ENCODE measurements around the gene MNAT1. TPM values are rescaled to one million over a fixed set of nuclear protein-coding genes. Genes with fewer than 3 reads are reported as not detected.
"Not testable (repeated sequence)": the region's sequence is repeated elsewhere in the genome, so short reads cannot be mapped to it uniquely, and the experiment has no call there.

MNAT1 gene
- total and polyA plus RNA-seq, 4 donors: 27.3 to 80.6 (median 52.9) TPM

GRCh38 chr14:60819575-60819974 is 85.0 kb downstream of the MNAT1 start:
- Histone ChIP-seq H3K4me1 (ENCODE audit: control insufficient read depth, insufficient read depth, low read length) (no peaks in the 10 kb centered on the region), H3K36me3 (ENCODE audit: control insufficient read depth, insufficient read depth, low read length) (no peaks in the 10 kb centered on the region), H3K27ac (ENCODE audit: low read depth, low read length) (no peak overlapping the region), H3K9me3 (ENCODE audit: control insufficient read depth, insufficient read depth, low read length) (no peaks in the 10 kb centered on the region), H3K27me3 (ENCODE audit: control insufficient read depth, insufficient read depth, low read length) (no peaks in the 10 kb centered on the region), H3K4me3 (ENCODE audit: low read depth, low read length) (no peak overlapping the region)
- WGBS (ENCODE audit: insufficient coverage): 100% methylated on average over 1 of the region's 4 CpGs
- no peak for DNase-seq (ENCODE audit: low read depth in 4 of 6, low spot score in 6 of 6)

- H3K27ac ChIP-seq (ENCODE audit: low read depth, low read length): no peak overlapping the region
- WGBS (ENCODE audit: insufficient coverage): 93% methylated on average over 5 of the region's 5 CpGs
- DNase-seq (ENCODE audit: low read depth in 4 of 6, low spot score in 6 of 6): no peak
Measured at GRCh38 chr14:60838601-60839000, 104.0 kb downstream of the MNAT1 start.

GRCh38 chr14:60839057-60839456 is 104.5 kb downstream of the MNAT1 start:
- Histone ChIP-seq H3K9me3 (ENCODE audit: control insufficient read depth, insufficient read depth, low read length) (no peaks in the 10 kb centered on the region), H3K4me3 (ENCODE audit: low read depth, low read length) (no peak overlapping the region), H3K36me3 (ENCODE audit: control insufficient read depth, insufficient read depth, low read length) (peaks cover 27% of the 10 kb centered on the region), H3K27ac (ENCODE audit: low read depth, low read length) (no peak overlapping the region), H3K4me1 (ENCODE audit: control insufficient read depth, insufficient read depth, low read length) (no peaks in the 10 kb centered on the region), H3K27me3 (ENCODE audit: control insufficient read depth, insufficient read depth, low read length) (no peaks in the 10 kb centered on the region)
- no peak for DNase-seq (ENCODE audit: low read depth in 4 of 6, low spot score in 6 of 6)
- WGBS (ENCODE audit: insufficient coverage): 54% methylated on average over 2 of the region's 2 CpGs

More at GRCh38 chr14:60838601-60839000, 104.0 kb downstream of the MNAT1 start:
- Histone ChIP-seq H3K27me3 (ENCODE audit: control insufficient read depth, insufficient read depth, low read length) (no peaks in the 10 kb centered on the region), H3K4me1 (ENCODE audit: control insufficient read depth, insufficient read depth, low read length) (no peaks in the 10 kb centered on the region), H3K9me3 (ENCODE audit: control insufficient read depth, insufficient read depth, low read length) (no peaks in the 10 kb centered on the region), H3K4me3 (ENCODE audit: low read depth, low read length) (no peak overlapping the region), H3K36me3 (ENCODE audit: control insufficient read depth, insufficient read depth, low read length) (peaks cover 27% of the 10 kb centered on the region)

GRCh38 chr14:60839657-60840056 is 105.1 kb downstream of the MNAT1 start:
- H3K27me3 ChIP-seq (ENCODE audit: control insufficient read depth, insufficient read depth, low read length): no peaks in the 10 kb centered on the region
- H3K4me1 ChIP-seq (ENCODE audit: control insufficient read depth, insufficient read depth, low read length): no peaks in the 10 kb centered on the region
- 85% methylated on average over 7 of the region's 11 CpGs for WGBS (ENCODE audit: insufficient coverage)
- H3K4me3 ChIP-seq (ENCODE audit: low read depth, low read length): no peak overlapping the region
- peak in 3 of 6 donors; percentile 3 to 51 (median 16) for DNase-seq (ENCODE audit: low read depth in 4 of 6, low spot score in 6 of 6)
- H3K36me3 ChIP-seq (ENCODE audit: control insufficient read depth, insufficient read depth, low read length): peaks cover 27% of the 10 kb centered on the region
- no peak overlapping the region for H3K27ac ChIP-seq (ENCODE audit: low read depth, low read length)
- H3K9me3 ChIP-seq (ENCODE audit: control insufficient read depth, insufficient read depth, low read length): no peaks in the 10 kb centered on the region

DNA sequence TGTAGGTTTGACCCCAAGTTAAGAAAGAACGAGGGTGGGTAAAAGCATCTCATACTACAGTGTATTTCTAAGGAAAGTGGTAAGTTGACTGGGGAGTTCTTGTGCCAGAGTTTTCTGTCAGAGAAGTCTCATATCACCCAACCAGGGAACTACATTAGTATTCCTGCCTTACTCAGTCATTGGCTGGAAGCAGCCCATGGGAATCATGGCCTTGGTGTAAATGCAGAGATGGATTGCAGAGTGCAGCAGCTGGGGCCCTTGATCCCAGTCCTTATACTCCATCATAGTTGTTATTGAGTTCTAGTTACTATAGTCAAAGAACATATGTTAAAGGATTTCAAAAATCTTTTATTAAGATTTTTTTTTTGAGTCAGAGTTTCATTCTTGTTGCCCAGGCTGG is 105.8 kb downstream of the MNAT1 start:
- Histone ChIP-seq H3K4me3 (ENCODE audit: low read depth, low read length) (no peak overlapping the region), H3K36me3 (ENCODE audit: control insufficient read depth, insufficient read depth, low read length) (peaks cover 27% of the 10 kb centered on the region), H3K27ac (ENCODE audit: low read depth, low read length) (no peak overlapping the region), H3K27me3 (ENCODE audit: control insufficient read depth, insufficient read depth, low read length) (no peaks in the 10 kb centered on the region), H3K4me1 (ENCODE audit: control insufficient read depth, insufficient read depth, low read length) (no peaks in the 10 kb centered on the region), H3K9me3 (ENCODE audit: control insufficient read depth, insufficient read depth, low read length) (no peaks in the 10 kb centered on the region)
- WGBS (ENCODE audit: insufficient coverage): no CpG with 5 or more reads among the region's 1 CpG
- DNase-seq (ENCODE audit: low read depth in 4 of 6, low spot score in 6 of 6): no peak

DNA sequence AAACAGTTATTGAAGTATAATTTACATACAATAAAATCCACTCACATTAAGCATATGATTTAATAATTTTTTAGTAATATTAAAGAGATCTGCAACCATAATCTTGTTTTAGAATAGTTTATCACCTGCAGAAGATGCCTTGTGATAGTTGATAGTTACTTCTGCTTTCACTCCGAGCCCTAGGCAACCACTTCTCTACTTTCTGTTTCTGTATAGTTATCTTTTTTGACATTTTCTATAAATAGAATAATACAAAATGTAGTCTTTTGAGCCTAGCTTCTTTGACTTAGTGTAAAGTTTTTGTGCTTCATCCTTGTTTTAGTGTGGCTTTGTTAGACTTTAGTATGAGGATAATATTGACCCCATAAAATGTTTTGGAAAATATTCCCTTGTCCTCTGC is 111.0 kb downstream of the MNAT1 start:
- no CpG with 5 or more reads among the region's 1 CpG for WGBS (ENCODE audit: insufficient coverage)
- Histone ChIP-seq H3K9me3 (ENCODE audit: control insufficient read depth, insufficient read depth, low read length) (peaks cover 4% of the 10 kb centered on the region), H3K4me1 (ENCODE audit: control insufficient read depth, insufficient read depth, low read length) (no peaks in the 10 kb centered on the region), H3K4me3 (ENCODE audit: low read depth, low read length) (no peak overlapping the region), H3K36me3 (ENCODE audit: control insufficient read depth, insufficient read depth, low read length) (no peaks in the 10 kb centered on the region), H3K27ac (ENCODE audit: low read depth, low read length) (no peak overlapping the region), H3K27me3 (ENCODE audit: control insufficient read depth, insufficient read depth, low read length) (no peaks in the 10 kb centered on the region)
- no peak for DNase-seq (ENCODE audit: low read depth in 4 of 6, low spot score in 6 of 6)

GRCh38 chr14:60848066-60848465 is 113.5 kb downstream of the MNAT1 start:
- DNase-seq (ENCODE audit: low read depth in 4 of 6, low spot score in 6 of 6): no peak
- 100% methylated on average over 1 of the region's 2 CpGs for WGBS (ENCODE audit: insufficient coverage)
- H3K36me3 ChIP-seq (ENCODE audit: control insufficient read depth, insufficient read depth, low read length): no peaks in the 10 kb centered on the region
- H3K27ac ChIP-seq (ENCODE audit: low read depth, low read length): no peak overlapping the region
- H3K9me3 ChIP-seq (ENCODE audit: control insufficient read depth, insufficient read depth, low read length): peaks cover 4% of the 10 kb centered on the region
- H3K4me1 ChIP-seq (ENCODE audit: control insufficient read depth, insufficient read depth, low read length): no peaks in the 10 kb centered on the region
- no peaks in the 10 kb centered on the region for H3K27me3 ChIP-seq (ENCODE audit: control insufficient read depth, insufficient read depth, low read length)
- no peak overlapping the region for H3K4me3 ChIP-seq (ENCODE audit: low read depth, low read length)

GRCh38 chr14:60851692-60852091 is 117.1 kb downstream of the MNAT1 start:
- H3K27ac ChIP-seq (ENCODE audit: low read depth, low read length); H3K9me3 ChIP-seq (ENCODE audit: control insufficient read depth, insufficient read depth, low read length); H3K4me3 ChIP-seq (ENCODE audit: low read depth, low read length); DNase-seq (ENCODE audit: low read depth in 4 of 6, low spot score in 6 of 6); H3K27me3 ChIP-seq (ENCODE audit: control insufficient read depth, insufficient read depth, low read length); H3K36me3 ChIP-seq (ENCODE audit: control insufficient read depth, insufficient read depth, low read length); H3K4me1 ChIP-seq (ENCODE audit: control insufficient read depth, insufficient read depth, low read length): not testable (repeated sequence)
- no CpG with 5 or more reads among the region's 5 CpGs for WGBS (ENCODE audit: insufficient coverage)

DNA sequence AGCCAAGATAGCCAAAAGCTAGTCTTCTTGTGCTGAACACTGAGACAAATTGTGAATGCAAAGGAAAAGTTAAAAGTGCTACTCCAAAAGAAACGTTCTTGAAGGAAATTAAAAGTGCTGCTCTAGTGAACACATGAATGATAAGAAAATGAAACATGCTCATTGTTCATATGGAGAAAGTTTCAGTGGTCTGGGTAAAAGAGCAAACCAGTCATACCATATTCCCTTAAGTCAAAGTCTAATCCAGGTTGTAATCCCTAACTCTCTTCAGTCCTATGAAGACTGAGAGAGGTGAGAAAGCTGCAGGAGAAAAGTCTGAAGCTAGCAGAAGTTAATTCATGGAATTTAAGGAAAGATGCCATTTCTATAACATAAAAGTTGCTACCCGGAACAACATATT is 121.5 kb downstream of the MNAT1 start:
- H3K4me1 ChIP-seq (ENCODE audit: control insufficient read depth, insufficient read depth, low read length): no peaks in the 10 kb centered on the region
- H3K27me3 ChIP-seq (ENCODE audit: control insufficient read depth, insufficient read depth, low read length): no peaks in the 10 kb centered on the region
- H3K4me3 ChIP-seq (ENCODE audit: low read depth, low read length): no peak overlapping the region
- no CpG with 5 or more reads among the region's 2 CpGs for WGBS (ENCODE audit: insufficient coverage)
- DNase-seq (ENCODE audit: low read depth in 4 of 6, low spot score in 6 of 6): no peak
- peaks cover 5% of the 10 kb centered on the region for H3K36me3 ChIP-seq (ENCODE audit: control insufficient read depth, insufficient read depth, low read length)
- H3K27ac ChIP-seq (ENCODE audit: low read depth, low read length): no peak overlapping the region
- peaks cover 4% of the 10 kb centered on the region for H3K9me3 ChIP-seq (ENCODE audit: control insufficient read depth, insufficient read depth, low read length)

DNA sequence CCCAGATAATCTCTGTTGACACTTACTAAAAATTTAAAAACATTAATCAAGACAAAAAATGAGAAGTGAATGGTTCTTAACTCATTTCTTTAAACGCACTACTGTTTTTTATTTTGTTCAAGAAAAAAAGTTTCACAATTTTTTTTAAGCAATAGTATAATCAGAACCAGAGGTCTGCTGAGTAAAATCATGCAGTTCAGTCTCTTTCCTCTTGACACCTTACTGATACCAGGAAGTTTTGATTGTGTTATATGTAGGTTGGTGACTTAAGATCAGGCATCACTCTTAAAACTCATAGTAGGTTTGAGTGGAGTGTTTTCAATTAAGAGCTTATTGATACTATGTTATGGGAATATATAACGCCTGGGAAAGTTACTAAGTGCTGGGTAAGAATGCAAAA is 125.0 kb downstream of the MNAT1 start:
- WGBS (ENCODE audit: insufficient coverage): no CpG with 5 or more reads among the region's 2 CpGs
- no peak for DNase-seq (ENCODE audit: low read depth in 4 of 6, low spot score in 6 of 6)
- no peak overlapping the region for H3K4me3 ChIP-seq (ENCODE audit: low read depth, low read length)
- H3K27ac ChIP-seq (ENCODE audit: low read depth, low read length): no peak overlapping the region
- peaks cover 4% of the 10 kb centered on the region for H3K9me3 ChIP-seq (ENCODE audit: control insufficient read depth, insufficient read depth, low read length)
- H3K4me1 ChIP-seq (ENCODE audit: control insufficient read depth, insufficient read depth, low read length): no peaks in the 10 kb centered on the region
- H3K27me3 ChIP-seq (ENCODE audit: control insufficient read depth, insufficient read depth, low read length): no peaks in the 10 kb centered on the region
- peaks cover 5% of the 10 kb centered on the region for H3K36me3 ChIP-seq (ENCODE audit: control insufficient read depth, insufficient read depth, low read length)

Data from spinal cord (tissue), 10 donors.